ENCODE measurements around the gene SLC49A4. TPM values are rescaled to one million over a fixed set of nuclear protein-coding genes. Genes with fewer than 3 reads are reported as not detected.

Gene SLC49A4
- total and polyA plus RNA-seq, 12 donors, result 2.2 to 40.8 (median 17.5) TPM

DNA sequence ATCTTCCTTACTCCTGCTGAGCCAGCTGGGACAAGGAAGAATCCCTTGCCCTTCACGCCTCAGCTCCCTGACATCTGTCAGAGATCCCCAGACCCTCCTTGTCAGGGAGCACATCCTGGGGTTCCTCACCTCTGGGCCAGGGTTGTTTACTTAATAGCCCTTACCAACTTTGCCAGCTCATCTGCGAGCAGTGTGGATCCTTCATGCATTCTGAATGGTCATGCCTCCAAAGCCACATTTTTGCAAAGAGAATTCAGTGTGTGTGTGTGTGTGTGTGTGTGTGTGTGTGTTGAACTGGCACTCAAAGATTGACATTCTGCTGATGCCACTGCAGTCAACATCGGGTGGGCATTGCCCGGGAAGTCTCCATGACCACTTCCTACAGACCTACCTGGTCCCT is 112.6 kb downstream of the SLC49A4 start:
- Histone ChIP-seq H3K27ac (no peak overlapping the region), H3K4me1 (replicated peaks in 1 of 2) (no peaks in the 10 kb centered on the region), H3K36me3 (replicated peaks in 1 of 2) (no peaks in the 10 kb centered on the region), H3K4me3 (no peak overlapping the region), H3K27me3 (peaks cover 7% of the 10 kb centered on the region), H3K9me3 (replicated peaks in 1 of 3) (peaks cover 0 to 5% (median 0%) of the 10 kb centered on the region in 3 donors)
- WGBS, 4 donors, result 90 to 92% (median 91%) methylated on average over 2 to 4 of the region's 4 CpGs
- TF ChIP-seq, protein P1, sequence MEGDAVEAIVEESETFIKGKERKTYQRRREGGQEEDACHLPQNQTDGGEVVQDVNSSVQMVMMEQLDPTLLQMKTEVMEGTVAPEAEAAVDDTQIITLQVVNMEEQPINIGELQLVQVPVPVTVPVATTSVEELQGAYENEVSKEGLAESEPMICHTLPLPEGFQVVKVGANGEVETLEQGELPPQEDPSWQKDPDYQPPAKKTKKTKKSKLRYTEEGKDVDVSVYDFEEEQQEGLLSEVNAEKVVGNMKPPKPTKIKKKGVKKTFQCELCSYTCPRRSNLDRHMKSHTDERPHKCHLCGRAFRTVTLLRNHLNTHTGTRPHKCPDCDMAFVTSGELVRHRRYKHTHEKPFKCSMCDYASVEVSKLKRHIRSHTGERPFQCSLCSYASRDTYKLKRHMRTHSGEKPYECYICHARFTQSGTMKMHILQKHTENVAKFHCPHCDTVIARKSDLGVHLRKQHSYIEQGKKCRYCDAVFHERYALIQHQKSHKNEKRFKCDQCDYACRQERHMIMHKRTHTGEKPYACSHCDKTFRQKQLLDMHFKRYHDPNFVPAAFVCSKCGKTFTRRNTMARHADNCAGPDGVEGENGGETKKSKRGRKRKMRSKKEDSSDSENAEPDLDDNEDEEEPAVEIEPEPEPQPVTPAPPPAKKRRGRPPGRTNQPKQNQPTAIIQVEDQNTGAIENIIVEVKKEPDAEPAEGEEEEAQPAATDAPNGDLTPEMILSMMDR (IDR thresholded peaks at IDR 0.05), result no peak
- no peak for TF ChIP-seq POLR2A (IDR thresholded peaks at IDR 0.05)
- intact Hi-C loops (cut with DNase I), result no loop called here
- no peak for DNase-seq

- peaks cover 14% of the 10 kb centered on the region for H3K27me3 ChIP-seq
- WGBS, 4 donors, result 87 to 94% (median 90%) methylated on average over 3 of the region's 3 CpGs
- no peak for DNase-seq
Observed at GRCh38 chr3:122908251-122908650, 113.4 kb downstream of the SLC49A4 start.

DNA sequence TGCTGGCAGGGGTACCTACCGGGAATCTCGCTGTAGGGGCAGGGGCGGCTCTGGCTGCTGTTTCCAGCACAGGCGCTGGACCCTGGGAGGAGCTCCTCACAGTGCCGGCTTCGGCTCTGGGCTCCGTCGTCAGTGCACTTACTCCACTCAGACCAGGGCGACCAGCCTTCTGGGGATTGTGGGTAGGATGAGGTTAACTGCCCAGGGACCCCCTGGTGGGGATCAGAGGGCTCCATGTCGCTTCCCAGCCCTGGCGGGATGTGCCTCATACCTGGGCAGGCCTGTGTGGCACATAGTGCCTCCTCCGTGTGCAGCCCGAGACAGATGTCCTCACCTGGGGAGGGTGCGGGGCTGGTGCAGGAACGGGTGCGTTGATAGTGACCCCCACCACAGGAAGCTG is 117.0 kb downstream of the SLC49A4 start:
- no peak overlapping the region for H3K4me3 ChIP-seq

More at GRCh38 chr3:122908251-122908650, 113.4 kb downstream of the SLC49A4 start:
- no peaks in the 10 kb centered on the region for H3K36me3 ChIP-seq (replicated peaks in 1 of 2)
- intact Hi-C loops (cut with DNase I), result no loop called here
- TF ChIP-seq, protein P1 (IDR thresholded peaks at IDR 0.05), result no peak
- no peak for TF ChIP-seq POLR2A (IDR thresholded peaks at IDR 0.05)
- peaks cover 0 to 5% (median 0%) of the 10 kb centered on the region in 3 donors for H3K9me3 ChIP-seq (replicated peaks in 1 of 3)
- no peak overlapping the region for H3K27ac ChIP-seq
- H3K4me1 ChIP-seq (replicated peaks in 1 of 2), result no peaks in the 10 kb centered on the region
- no peak overlapping the region for H3K4me3 ChIP-seq

DNA sequence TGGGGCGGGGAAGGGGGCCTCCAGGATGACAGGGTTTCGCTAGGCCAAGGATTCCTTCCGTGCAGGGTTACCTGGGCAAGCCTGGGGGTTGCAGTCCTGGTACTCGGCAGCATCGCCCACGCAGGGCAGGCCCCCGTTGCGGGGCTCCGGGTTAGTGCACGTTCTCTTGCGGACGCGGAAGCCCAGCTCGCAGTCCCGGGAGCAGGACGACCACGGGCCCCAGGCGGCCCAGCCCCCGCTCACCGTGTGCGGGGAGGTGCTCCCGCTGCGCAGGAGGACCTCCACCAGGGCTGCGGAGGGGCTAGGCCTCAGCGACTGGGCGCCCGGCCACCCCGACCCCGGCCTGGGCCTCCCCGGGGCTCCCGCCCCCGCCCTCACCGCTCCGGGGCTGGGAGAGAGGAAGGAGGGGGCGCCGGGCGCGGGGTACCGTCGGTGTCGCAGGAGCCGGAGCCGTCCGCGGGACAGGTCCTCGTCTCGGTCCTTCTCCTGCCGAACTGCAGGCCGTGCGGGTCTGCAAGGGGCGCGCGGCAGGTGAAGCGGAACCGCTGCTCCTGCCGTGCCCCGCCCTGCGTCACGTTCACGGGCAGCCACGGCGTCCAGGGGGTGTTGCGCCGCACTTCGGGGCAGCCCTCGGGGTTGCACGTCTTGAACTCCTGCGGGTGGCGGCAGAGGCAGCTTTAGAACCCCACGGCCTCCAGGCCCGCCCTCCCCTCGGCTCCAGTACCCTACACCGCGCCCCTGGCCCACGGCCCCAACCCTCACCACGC is 118.1 kb downstream of the SLC49A4 start:
- H3K27ac ChIP-seq, result no peak overlapping the region
- peaks cover 19% of the 10 kb centered on the region for H3K27me3 ChIP-seq
- no peak for DNase-seq
- peak overlapping the region in 1 of 4 donors; percentile 32 for H3K4me3 ChIP-seq
- TF ChIP-seq, protein P1 (IDR thresholded peaks at IDR 0.05), result no peak
- TF ChIP-seq POLR2A (IDR thresholded peaks at IDR 0.05), result no peak
- no peaks in the 10 kb centered on the region for H3K4me1 ChIP-seq (replicated peaks in 1 of 2)
- WGBS, 4 donors, result 43 to 72% (median 45%) methylated on average over 4 to 76 of the region's 76 CpGs
- intact Hi-C loops (cut with DNase I), result no loop called here
- no peaks in the 10 kb centered on the region for H3K36me3 ChIP-seq (replicated peaks in 1 of 2)
- H3K9me3 ChIP-seq (replicated peaks in 1 of 3), result no peaks in the 10 kb centered on the region

More for the DNA sequence above, 117.0 kb downstream of the SLC49A4 start:
- Histone ChIP-seq H3K4me1 (replicated peaks in 1 of 2) (no peaks in the 10 kb centered on the region), H3K27ac (no peak overlapping the region), H3K9me3 (replicated peaks in 1 of 3) (no peaks in the 10 kb centered on the region), H3K27me3 (peaks cover 19% of the 10 kb centered on the region), H3K36me3 (replicated peaks in 1 of 2) (no peaks in the 10 kb centered on the region)
- intact Hi-C loops (cut with DNase I), result no loop called here
- 75 to 95% (median 93%) methylated on average over 4 to 16 of the region's 16 CpGs for WGBS, 4 donors
- no peak for DNase-seq
- TF ChIP-seq POLR2A (IDR thresholded peaks at IDR 0.05), result no peak
- TF ChIP-seq, protein P1 (IDR thresholded peaks at IDR 0.05), result no peak

Measured in adrenal gland (tissue), 12 donors.